ENCODE results near the gene CDH13.

DNA sequence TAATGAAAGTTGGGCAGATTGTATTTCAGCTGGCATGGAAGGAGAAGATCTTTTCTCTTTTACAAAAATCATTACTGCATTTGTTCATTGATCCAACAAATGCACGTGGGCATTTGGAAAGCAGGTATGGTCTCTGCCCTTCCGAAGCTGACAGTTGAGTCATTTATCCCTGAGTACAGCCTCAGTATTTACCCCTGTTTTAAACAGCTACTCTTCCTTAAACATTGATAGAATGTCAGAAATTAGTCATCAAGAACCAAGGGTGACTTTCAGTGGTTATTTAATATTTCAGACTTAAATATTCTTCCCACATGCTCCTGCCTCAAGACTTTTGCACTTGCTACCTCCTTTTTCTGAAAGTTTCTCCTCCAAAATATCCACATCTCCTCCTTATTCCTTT is 954.3 kb downstream of the CDH13 start:
- no peak for TF ChIP-seq GABPA (IDR thresholded peaks at IDR 0.05; ENCODE audit: low read depth)
- TF ChIP-seq, protein P1, sequence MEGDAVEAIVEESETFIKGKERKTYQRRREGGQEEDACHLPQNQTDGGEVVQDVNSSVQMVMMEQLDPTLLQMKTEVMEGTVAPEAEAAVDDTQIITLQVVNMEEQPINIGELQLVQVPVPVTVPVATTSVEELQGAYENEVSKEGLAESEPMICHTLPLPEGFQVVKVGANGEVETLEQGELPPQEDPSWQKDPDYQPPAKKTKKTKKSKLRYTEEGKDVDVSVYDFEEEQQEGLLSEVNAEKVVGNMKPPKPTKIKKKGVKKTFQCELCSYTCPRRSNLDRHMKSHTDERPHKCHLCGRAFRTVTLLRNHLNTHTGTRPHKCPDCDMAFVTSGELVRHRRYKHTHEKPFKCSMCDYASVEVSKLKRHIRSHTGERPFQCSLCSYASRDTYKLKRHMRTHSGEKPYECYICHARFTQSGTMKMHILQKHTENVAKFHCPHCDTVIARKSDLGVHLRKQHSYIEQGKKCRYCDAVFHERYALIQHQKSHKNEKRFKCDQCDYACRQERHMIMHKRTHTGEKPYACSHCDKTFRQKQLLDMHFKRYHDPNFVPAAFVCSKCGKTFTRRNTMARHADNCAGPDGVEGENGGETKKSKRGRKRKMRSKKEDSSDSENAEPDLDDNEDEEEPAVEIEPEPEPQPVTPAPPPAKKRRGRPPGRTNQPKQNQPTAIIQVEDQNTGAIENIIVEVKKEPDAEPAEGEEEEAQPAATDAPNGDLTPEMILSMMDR (IDR thresholded peaks at IDR 0.05; ENCODE audit: insufficient read depth, low read length), result no peak
- no peak for TF ChIP-seq POLR2AphosphoS5 (IDR thresholded peaks at IDR 0.05; ENCODE audit: low read depth)
